Lower leg skin (tissue), 3 donors: Measurements from ENCODE around the gene EP400.

Experiments used
- CTCF ChIP-seq, 3 donors: fragments of 450-650 bp; IDR thresholded peaks; one replicate each; pipeline ENCODE4 v1.5.1; 2016; ENCODE audit warnings: antibody characterized with exemption in 3 of 3, mild to moderate bottlenecking in 3 of 3, moderate library complexity in 2 of 3
- POLR2A ChIP-seq, 2 donors: fragments of 450-650 bp; IDR thresholded peaks; one replicate each; pipeline ENCODE4 v1.6.1; 2016 to 2017; ENCODE audit warnings: antibody characterized with exemption in 2 of 2, mild to moderate bottlenecking in 1 of 2, moderate library complexity in 1 of 2

- no peak for TF ChIP-seq CTCF (IDR thresholded peaks at IDR 0.05)
- TF ChIP-seq POLR2A (IDR thresholded peaks at IDR 0.05): no peak
Observed at GRCh38 chr12:131909081-131909751, 40.5 kb upstream of the EP400 start.
